ENCODE data around the gene KYAT1. TPM values are rescaled to one million over a fixed set of nuclear protein-coding genes. Genes with fewer than 3 reads are reported as not detected.
A peak's percentile ranks its signal among the peaks of the same experiment; 100 is the strongest.

KYAT1 gene
- total and polyA plus RNA-seq, 4 donors: 4.5 to 11.4 (median 8.5) TPM

- Histone ChIP-seq H3K36me3 (ENCODE audit: control insufficient read depth in 1 of 2, insufficient read depth in 2 of 2, low read length in 1 of 2) (peaks cover 0 to 9% of the 10 kb centered on the region in 2 donors), H3K4me3 (ENCODE audit: low read length in 2 of 2) (no peak overlapping the region), H3K27ac (ENCODE audit: low read depth in 1 of 2, low read length in 2 of 2) (no peak overlapping the region), H3K4me1 (ENCODE audit: control insufficient read depth in 1 of 2, insufficient read depth in 2 of 2, low read length in 2 of 2) (no peaks in the 10 kb centered on the region), H3K9me3 (ENCODE audit: control insufficient read depth, low read length) (no peaks in the 10 kb centered on the region), H3K27me3 (ENCODE audit: control insufficient read depth in 1 of 2, insufficient read depth in 2 of 2, low read length in 1 of 2) (no peaks in the 10 kb centered on the region)
- WGBS, 2 donors: 92 to 94% methylated on average over 9 of the region's 9 CpGs
- DNase-seq: no peak
- intact Hi-C loops (cut with DNase I): no loop called here
- ATAC-seq (ENCODE audit: low FRiP score): no peak
Measured at GRCh38 chr9:128792134-128792533, 89.6 kb downstream of the KYAT1 start.

- no peak overlapping the region for H3K27ac ChIP-seq (ENCODE audit: low read depth in 1 of 2, low read length in 2 of 2)
- WGBS, 2 donors: 89 to 96% methylated on average over 4 of the region's 4 CpGs
- no peak overlapping the region for H3K4me3 ChIP-seq (ENCODE audit: low read length in 2 of 2)
- peaks cover 0 to 9% of the 10 kb centered on the region in 2 donors for H3K36me3 ChIP-seq (ENCODE audit: control insufficient read depth in 1 of 2, insufficient read depth in 2 of 2, low read length in 1 of 2)
- intact Hi-C loops (cut with DNase I): no loop called here
- no peaks in the 10 kb centered on the region for H3K9me3 ChIP-seq (ENCODE audit: control insufficient read depth, low read length)
- H3K27me3 ChIP-seq (ENCODE audit: control insufficient read depth in 1 of 2, insufficient read depth in 2 of 2, low read length in 1 of 2): no peaks in the 10 kb centered on the region
- no peak for DNase-seq
- no peak for ATAC-seq (ENCODE audit: low FRiP score)
- no peaks in the 10 kb centered on the region for H3K4me1 ChIP-seq (ENCODE audit: control insufficient read depth in 1 of 2, insufficient read depth in 2 of 2, low read length in 2 of 2)
Measured at GRCh38 chr9:128790536-128790935, 91.2 kb downstream of the KYAT1 start.

DNA sequence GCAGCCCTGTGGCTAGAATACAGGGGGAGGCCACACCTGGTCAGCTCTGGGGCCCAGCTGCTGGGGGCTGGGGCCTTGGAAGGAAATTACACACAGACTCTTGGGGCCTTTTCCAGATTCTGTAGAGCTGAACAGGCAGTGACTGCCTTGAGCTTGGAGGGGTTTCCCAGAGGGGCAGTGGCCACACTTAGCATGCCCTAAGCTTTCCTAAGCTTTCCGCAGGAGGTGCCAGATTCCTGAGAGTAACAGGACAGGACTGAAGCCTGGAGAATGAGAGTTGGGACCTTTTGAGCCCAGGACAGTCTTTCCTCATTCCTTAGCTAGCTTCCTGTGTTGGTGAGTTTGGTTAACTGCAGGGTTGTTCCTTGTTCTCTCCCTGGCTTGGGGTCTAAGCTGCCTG is 93.3 kb downstream of the KYAT1 start:
- Histone ChIP-seq H3K27me3 (ENCODE audit: control insufficient read depth in 1 of 2, insufficient read depth in 2 of 2, low read length in 1 of 2) (no peaks in the 10 kb centered on the region), H3K36me3 (ENCODE audit: control insufficient read depth in 1 of 2, insufficient read depth in 2 of 2, low read length in 1 of 2) (peaks cover 0 to 7% of the 10 kb centered on the region in 2 donors), H3K27ac (ENCODE audit: low read depth in 1 of 2, low read length in 2 of 2) (no peak overlapping the region), H3K4me1 (ENCODE audit: control insufficient read depth in 1 of 2, insufficient read depth in 2 of 2, low read length in 2 of 2) (no peaks in the 10 kb centered on the region), H3K4me3 (ENCODE audit: low read length in 2 of 2) (no peak overlapping the region), H3K9me3 (ENCODE audit: control insufficient read depth, low read length) (no peaks in the 10 kb centered on the region)
- no peak for ATAC-seq (ENCODE audit: low FRiP score)
- 92% methylated on average over 1 of the region's 1 CpG for WGBS, 2 donors
- no peak for DNase-seq
- intact Hi-C loops (cut with DNase I): no loop called here

GRCh38 chr9:128787659-128788058 is 94.1 kb downstream of the KYAT1 start:
- DNase-seq: no peak
- H3K36me3 ChIP-seq (ENCODE audit: control insufficient read depth in 1 of 2, insufficient read depth in 2 of 2, low read length in 1 of 2): peaks cover 0 to 4% of the 10 kb centered on the region in 2 donors
- intact Hi-C loops (cut with DNase I): loop anchor here (1.0 to 2.0 kb wide), 2 partner anchors 15 kb away; no protein-coding TSS in a partner anchor
- H3K4me1 ChIP-seq (ENCODE audit: control insufficient read depth in 1 of 2, insufficient read depth in 2 of 2, low read length in 2 of 2): no peaks in the 10 kb centered on the region
- H3K27me3 ChIP-seq (ENCODE audit: control insufficient read depth in 1 of 2, insufficient read depth in 2 of 2, low read length in 1 of 2): no peaks in the 10 kb centered on the region
- no peak overlapping the region for H3K27ac ChIP-seq (ENCODE audit: low read depth in 1 of 2, low read length in 2 of 2)
- H3K9me3 ChIP-seq (ENCODE audit: control insufficient read depth, low read length): no peaks in the 10 kb centered on the region
- ATAC-seq (ENCODE audit: low FRiP score): peak; percentile 30
- 0 to 2% methylated on average over 7 of the region's 7 CpGs for WGBS, 2 donors
- H3K4me3 ChIP-seq (ENCODE audit: low read length in 2 of 2): peak overlapping the region; percentile 73 to 90

DNA sequence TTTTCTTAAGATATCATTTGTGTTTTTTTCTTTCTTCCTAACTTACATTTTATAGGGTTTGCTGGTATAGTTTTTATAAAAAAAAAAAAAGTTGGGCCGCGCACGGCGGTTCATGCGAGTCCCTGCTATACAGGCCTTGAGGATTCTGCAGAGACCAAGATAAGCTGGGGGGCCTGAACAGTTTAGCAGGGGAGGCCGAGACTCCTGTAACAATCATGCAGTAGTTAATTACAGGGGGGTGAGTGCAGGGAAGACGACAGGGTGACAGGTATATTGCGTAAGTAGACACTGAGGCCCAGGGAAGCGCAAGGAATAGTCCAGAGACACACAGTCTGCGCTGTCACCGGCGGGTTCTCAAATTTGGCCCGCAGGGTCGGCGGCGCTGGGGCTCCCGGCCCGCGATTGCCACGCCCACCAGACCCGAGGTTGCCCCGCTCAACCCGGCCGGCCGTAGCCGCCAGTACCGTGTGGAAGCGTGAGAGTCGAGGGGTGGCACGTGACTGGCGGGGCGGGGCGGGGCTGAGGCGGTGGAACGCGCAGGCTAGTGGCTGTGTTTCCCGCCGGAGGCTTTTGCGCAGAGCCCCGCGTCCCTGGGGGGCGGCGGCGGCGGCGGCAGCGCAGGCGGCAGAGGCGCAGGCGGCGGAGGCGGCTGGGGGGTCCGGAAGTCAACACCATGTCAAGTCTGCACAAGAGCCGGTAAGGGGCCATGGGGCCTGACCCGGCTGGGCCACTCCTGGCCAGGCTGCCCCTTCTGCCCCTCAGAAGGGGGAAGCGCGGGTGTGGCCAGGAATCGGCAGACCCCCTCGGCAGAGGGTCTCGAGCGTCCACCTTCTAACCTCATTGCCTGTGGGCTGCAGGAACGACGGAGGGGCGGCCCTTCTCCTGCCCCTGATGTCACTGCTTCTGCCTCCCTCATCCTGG is 94.8 kb downstream of the KYAT1 start, which contains the start of gene TBC1D13:
Gene TBC1D13, plus strand, starts transcription at position 573 of the 921 bp plus-strand sequence. Its CDS starts 101 bp downstream, at position 674.
- ATAC-seq (ENCODE audit: low FRiP score): peak; percentile 99
- Histone ChIP-seq H3K27me3 (ENCODE audit: control insufficient read depth in 1 of 2, insufficient read depth in 2 of 2, low read length in 1 of 2) (no peaks in the 10 kb centered on the region), H3K27ac (ENCODE audit: low read depth in 1 of 2, low read length in 2 of 2) (peak within 1 kb of the TSS in 1 of 2 donors; percentile 64), H3K4me1 (ENCODE audit: control insufficient read depth in 1 of 2, insufficient read depth in 2 of 2, low read length in 2 of 2) (no peaks in the 10 kb centered on the region), H3K9me3 (ENCODE audit: control insufficient read depth, low read length) (no peaks in the 10 kb centered on the region), H3K36me3 (ENCODE audit: control insufficient read depth in 1 of 2, insufficient read depth in 2 of 2, low read length in 1 of 2) (peaks cover 0 to 4% of the 10 kb centered on the region in 2 donors), H3K4me3 (ENCODE audit: low read length in 2 of 2) (peak within 1 kb of the TSS; percentile 73 to 90)
- DNase-seq: peak; percentile 93 to 98
- intact Hi-C loops (cut with DNase I): loop anchor here (1.0 to 2.0 kb wide), 2 partner anchors 14 to 15 kb away; no protein-coding TSS in a partner anchor
- 7 to 9% methylated on average over 53 to 64 of the region's 64 CpGs for WGBS, 2 donors

GRCh38 chr9:128785427-128785826 is 96.3 kb downstream of the KYAT1 start:
- Histone ChIP-seq H3K36me3 (ENCODE audit: control insufficient read depth in 1 of 2, insufficient read depth in 2 of 2, low read length in 1 of 2) (no peaks in the 10 kb centered on the region), H3K27me3 (ENCODE audit: control insufficient read depth in 1 of 2, insufficient read depth in 2 of 2, low read length in 1 of 2) (no peaks in the 10 kb centered on the region), H3K9me3 (ENCODE audit: control insufficient read depth, low read length) (no peaks in the 10 kb centered on the region), H3K27ac (ENCODE audit: low read depth in 1 of 2, low read length in 2 of 2) (no peak overlapping the region), H3K4me3 (ENCODE audit: low read length in 2 of 2) (no peak overlapping the region), H3K4me1 (ENCODE audit: control insufficient read depth in 1 of 2, insufficient read depth in 2 of 2, low read length in 2 of 2) (no peaks in the 10 kb centered on the region)
- no peak for ATAC-seq (ENCODE audit: low FRiP score)
- no peak for DNase-seq
- WGBS, 2 donors: 95 to 99% methylated on average over 6 of the region's 6 CpGs
- intact Hi-C loops (cut with DNase I): no loop called here

Other genes starting within 250 kb of the KYAT1 start
- gene DYNC2I2, start 225.1 kb downstream of the KYAT1 start, total RNA-seq: 10 to 100 TPM in 1 of 2 donors, 1 to 10 TPM in 1; 9.0 to 15.3 TPM
- 10 to 100 TPM; 20.2 to 55.3 TPM for gene DYNC2I2, start 225.1 kb downstream of the KYAT1 start, polyA plus RNA-seq
- gene SET, start 192.7 kb downstream of the KYAT1 start, total RNA-seq: 100 to 1,000 TPM; 190 to 195 TPM
- gene SET, start 192.7 kb downstream of the KYAT1 start, polyA plus RNA-seq: 100 to 1,000 TPM in 1 of 2 donors, 10 to 100 TPM in 1; 98.5 to 167 TPM
- gene PKN3, start 179.4 kb downstream of the KYAT1 start, total RNA-seq: 10 to 100 TPM in 1 of 2 donors, 1 to 10 TPM in 1; 7.1 to 11.1 TPM
- 1 to 10 TPM; 1.3 to 2.5 TPM for gene PKN3, start 179.4 kb downstream of the KYAT1 start, polyA plus RNA-seq
- gene ZDHHC12, start 157.8 kb downstream of the KYAT1 start, total RNA-seq: 10 to 100 TPM; 11.2 to 13.1 TPM
- 10 to 100 TPM; 21.3 to 30.9 TPM for gene ZDHHC12, start 157.8 kb downstream of the KYAT1 start, polyA plus RNA-seq
- 10 to 100 TPM; 29.6 to 42.9 TPM for gene ZER1, start 110.0 kb downstream of the KYAT1 start, total RNA-seq
- 10 to 100 TPM; 14.5 to 39.6 TPM for gene ZER1, start 110.0 kb downstream of the KYAT1 start, polyA plus RNA-seq
- gene TBC1D13, start 94.7 kb downstream of the KYAT1 start, total RNA-seq: 10 to 100 TPM; 23.6 to 27.7 TPM
- 10 to 100 TPM in 1 of 2 donors, 1 to 10 TPM in 1; 9.0 to 21.5 TPM for gene TBC1D13, start 94.7 kb downstream of the KYAT1 start, polyA plus RNA-seq
- 10 to 100 TPM; 11.0 to 14.1 TPM for gene ENDOG, start 63.5 kb downstream of the KYAT1 start, total RNA-seq
- 10 to 100 TPM in 1 of 2 donors, 1 to 10 TPM in 1; 9.1 to 15.9 TPM for gene ENDOG, start 63.5 kb downstream of the KYAT1 start, polyA plus RNA-seq
- gene SPOUT1, start 52.2 kb downstream of the KYAT1 start, total RNA-seq: 10 to 100 TPM; 28.6 to 32.8 TPM
- 10 to 100 TPM; 14.3 to 40.9 TPM for gene SPOUT1, start 52.2 kb downstream of the KYAT1 start, polyA plus RNA-seq
- 100 to 1,000 TPM in 1 of 2 donors, 10 to 100 TPM in 1; 63.8 to 100 TPM for gene LRRC8A, start 183 bp upstream of the KYAT1 start, total RNA-seq
- gene LRRC8A, start 183 bp upstream of the KYAT1 start, polyA plus RNA-seq: 10 to 100 TPM; 14.3 to 41.3 TPM
- 10 to 100 TPM; 20.5 to 33.0 TPM for gene PHYHD1, start 39.0 kb upstream of the KYAT1 start, total RNA-seq
- 10 to 100 TPM; 16.7 to 68.9 TPM for gene PHYHD1, start 39.0 kb upstream of the KYAT1 start, polyA plus RNA-seq
- gene DOLK, start 65.7 kb upstream of the KYAT1 start, total RNA-seq: 10 to 100 TPM in 1 of 2 donors, 1 to 10 TPM in 1; 8.4 to 10.5 TPM
- gene DOLK, start 65.7 kb upstream of the KYAT1 start, polyA plus RNA-seq: 10 to 100 TPM in 1 of 2 donors, 1 to 10 TPM in 1; 4.3 to 10.7 TPM
- 10 to 100 TPM; 37.1 to 44.5 TPM for gene NUP188, start 65.7 kb upstream of the KYAT1 start, total RNA-seq
- 10 to 100 TPM in 1 of 2 donors, 1 to 10 TPM in 1; 4.9 to 14.4 TPM for gene NUP188, start 65.7 kb upstream of the KYAT1 start, polyA plus RNA-seq
- 100 to 1,000 TPM in 1 of 2 donors, 10 to 100 TPM in 1; 64.9 to 107 TPM for gene SH3GLB2, start 146.4 kb upstream of the KYAT1 start, total RNA-seq
- 100 to 1,000 TPM in 1 of 2 donors, 10 to 100 TPM in 1; 34.4 to 232 TPM for gene SH3GLB2, start 146.4 kb upstream of the KYAT1 start, polyA plus RNA-seq
- 10 to 100 TPM; 21.8 to 28.3 TPM for gene MIGA2, start 154.7 kb upstream of the KYAT1 start, total RNA-seq
- gene MIGA2, start 154.7 kb upstream of the KYAT1 start, polyA plus RNA-seq: 10 to 100 TPM in 1 of 2 donors, 1 to 10 TPM in 1; 8.5 to 32.3 TPM
- gene DOLPP1, start 199.2 kb upstream of the KYAT1 start, total RNA-seq: 1 to 10 TPM; 4.0 to 5.1 TPM
- gene DOLPP1, start 199.2 kb upstream of the KYAT1 start, polyA plus RNA-seq: 1 to 10 TPM; 2.1 to 4.9 TPM
- 10 to 100 TPM; 42.0 to 48.4 TPM for gene CRAT, start 228.8 kb upstream of the KYAT1 start, total RNA-seq
- 10 to 100 TPM; 26.8 to 51.1 TPM for gene CRAT, start 228.8 kb upstream of the KYAT1 start, polyA plus RNA-seq
- 100 to 1,000 TPM in 1 of 2 donors, 10 to 100 TPM in 1; 80.3 to 156 TPM for gene PTPA, start 229.5 kb upstream of the KYAT1 start, total RNA-seq
- gene PTPA, start 229.5 kb upstream of the KYAT1 start, polyA plus RNA-seq: 10 to 100 TPM; 60.6 to 73.2 TPM